ENCODE results near the gene WDR5.
A peak's percentile ranks its signal among the peaks of the same experiment; 100 is the strongest.
"Not testable (repeated sequence)": the region's sequence is repeated elsewhere in the genome, so short reads cannot be mapped to it uniquely, and the experiment has no call there.

WDR5 gene

DNA sequence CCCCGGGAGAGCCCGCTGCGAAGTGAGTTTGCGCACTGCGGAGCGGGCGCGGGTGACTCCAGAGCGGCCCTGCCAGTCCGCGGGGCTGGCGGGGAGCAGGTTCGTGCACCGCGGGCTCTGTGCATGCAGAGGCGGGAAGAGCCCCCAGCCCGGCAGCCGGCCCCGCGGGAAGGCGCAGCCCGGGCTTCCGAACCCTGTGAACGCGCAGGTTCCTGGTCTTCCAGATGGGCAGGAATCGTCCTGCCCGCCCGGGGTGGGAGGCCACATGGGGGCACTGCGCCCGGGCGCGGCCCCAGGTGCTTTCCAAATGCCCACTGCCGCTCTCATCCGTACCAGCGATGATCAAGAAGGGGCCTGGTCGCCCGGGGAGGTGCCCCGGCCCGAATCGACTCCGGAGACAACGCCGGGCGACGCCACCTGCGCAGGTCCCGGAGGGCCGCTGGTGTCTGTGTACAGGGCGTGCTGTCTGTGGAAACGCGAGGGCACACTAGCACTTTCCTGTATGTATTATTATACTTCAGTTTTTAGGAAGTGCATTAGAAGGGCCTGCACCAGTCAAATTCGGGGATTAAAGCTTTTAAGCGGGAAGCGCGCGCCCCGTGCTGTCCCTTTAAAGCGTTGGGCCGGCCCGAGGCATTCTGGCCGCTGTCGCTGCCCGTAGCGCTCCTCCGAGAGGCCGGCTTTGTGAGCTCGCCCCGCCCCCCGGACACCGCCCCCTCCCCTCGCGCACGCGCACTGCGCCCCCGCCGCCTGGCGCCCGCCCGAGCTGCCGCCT lies at the start of gene WDR5:
WDR5 (plus strand) TSS at position 740 of the 775 bp plus-strand sequence. CDS start 3,796 bp downstream, outside the sequence.
- peak; percentile 96 for DNase-seq

DNA sequence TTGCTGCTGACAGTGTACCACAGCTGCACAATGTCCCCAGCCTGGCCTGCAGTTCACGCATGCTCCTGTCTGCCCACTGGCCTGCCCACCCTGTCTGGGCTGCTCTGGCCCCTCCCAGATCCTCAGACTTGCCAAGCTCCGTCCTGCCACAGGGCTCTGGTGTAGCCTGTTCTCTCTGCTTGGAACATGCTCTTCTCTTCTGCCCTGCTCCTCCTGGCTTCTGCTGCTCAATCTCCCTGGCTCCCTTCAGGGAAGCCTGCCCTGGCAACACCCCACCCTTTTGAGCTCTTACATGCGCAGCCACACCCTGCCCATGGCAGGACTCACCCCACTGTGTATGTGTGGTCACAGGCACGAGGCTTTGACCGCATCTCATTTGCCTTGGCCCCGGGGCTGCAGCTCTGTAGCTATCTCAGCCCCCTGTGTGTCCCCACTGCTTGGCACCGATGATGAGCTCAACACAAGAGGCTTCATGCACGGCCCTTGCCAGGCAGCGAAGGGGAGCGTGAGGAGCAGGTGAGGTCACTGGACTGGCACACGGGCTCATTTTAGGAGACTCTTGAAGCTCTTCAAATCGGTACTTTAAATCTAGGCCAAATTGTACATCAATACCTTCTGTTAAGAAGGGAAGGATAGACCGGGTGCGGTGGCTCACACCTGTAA lies 47.7 kb upstream of the WDR5 start:
- no peak for DNase-seq

DNA sequence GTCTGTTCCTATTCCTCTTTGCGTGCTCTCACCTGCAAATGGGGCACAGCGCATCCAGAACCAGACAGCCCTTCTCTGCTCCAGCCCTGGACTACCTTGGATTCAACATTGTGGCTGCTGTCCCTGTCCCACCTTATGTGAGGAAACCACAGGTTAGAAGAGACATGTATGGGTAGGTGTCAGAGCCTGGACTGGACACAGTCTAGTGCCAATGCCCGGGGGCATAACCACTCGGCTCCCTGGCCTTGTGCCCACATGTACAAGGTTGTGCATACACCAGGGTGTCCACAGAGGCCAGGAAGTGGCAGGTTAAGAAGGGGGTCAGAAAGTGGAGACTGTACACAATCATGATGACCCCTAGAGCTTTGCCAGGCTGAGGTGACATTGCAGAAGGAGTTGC lies 45.9 kb upstream of the WDR5 start:
- no peak for DNase-seq

DNA sequence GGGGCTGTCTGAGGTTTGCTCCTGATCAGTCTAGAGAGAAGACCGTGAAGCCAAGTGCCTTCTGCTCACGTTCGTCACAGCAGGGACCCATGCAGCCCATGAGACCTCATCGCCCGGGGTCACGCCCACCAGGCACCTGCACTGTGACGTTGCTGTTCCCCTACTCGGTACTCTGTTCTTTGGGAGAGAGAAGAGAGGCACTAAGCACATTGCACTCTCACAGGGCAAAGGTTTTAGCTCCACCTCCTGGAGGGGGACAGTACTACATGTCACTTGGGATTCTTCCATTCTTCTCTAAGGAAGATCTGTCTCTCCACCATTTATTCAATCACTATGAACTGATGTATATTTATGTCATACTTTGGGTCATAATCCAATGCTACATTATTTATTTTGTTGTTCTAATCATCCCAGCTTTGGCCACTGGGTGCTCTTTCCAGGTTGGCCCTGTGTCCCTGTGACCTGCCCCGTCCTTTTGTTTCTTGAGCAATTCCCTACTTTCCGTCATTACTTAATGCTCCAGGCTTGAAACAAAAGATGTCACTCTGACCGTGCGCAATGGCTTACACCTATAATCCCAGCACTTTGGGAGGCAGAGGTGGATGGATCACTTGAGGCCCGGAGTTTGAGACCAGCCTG lies 36.6 kb upstream of the WDR5 start:
- DNase-seq: no peak

DNA sequence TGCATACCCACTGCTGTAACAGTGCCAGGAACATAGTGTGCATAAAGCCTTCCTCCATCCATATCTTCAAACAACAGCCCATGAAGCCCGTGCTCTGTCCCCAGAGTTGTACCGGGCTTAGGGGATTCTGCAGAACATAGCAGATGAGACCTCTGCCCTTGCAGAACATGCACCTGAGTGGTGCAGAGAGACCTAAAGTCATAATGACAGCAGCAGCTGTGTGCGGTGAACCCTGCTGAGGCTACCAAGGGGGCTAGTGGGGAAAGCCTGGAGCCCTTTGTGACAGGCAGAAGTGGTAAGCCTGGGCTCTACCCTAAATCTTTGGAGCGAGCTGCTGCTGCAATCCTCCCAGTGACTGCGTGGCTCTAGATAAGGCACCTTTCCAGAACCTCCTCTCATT lies 35.8 kb upstream of the WDR5 start:
- no peak for DNase-seq

DNA sequence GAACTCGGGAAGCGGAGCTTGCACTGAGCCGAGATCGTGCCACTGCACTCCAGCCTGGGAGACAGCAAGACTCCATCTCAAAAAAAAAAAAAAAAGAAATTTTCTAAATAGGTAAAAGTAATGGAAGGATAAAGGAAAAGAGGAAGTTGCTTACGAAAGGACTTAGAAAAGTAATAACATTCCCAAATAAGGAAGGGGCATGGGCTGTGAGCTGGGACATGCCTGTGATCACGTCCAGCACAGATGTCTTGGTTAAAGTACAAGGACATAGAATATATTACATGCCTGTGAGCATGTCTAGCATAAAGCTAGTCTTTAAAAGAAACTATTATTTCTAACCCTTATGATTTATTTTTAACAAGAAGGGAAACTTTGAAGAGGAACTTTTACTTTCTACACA lies 34.7 kb upstream of the WDR5 start:
- not testable (repeated sequence) for DNase-seq

DNA sequence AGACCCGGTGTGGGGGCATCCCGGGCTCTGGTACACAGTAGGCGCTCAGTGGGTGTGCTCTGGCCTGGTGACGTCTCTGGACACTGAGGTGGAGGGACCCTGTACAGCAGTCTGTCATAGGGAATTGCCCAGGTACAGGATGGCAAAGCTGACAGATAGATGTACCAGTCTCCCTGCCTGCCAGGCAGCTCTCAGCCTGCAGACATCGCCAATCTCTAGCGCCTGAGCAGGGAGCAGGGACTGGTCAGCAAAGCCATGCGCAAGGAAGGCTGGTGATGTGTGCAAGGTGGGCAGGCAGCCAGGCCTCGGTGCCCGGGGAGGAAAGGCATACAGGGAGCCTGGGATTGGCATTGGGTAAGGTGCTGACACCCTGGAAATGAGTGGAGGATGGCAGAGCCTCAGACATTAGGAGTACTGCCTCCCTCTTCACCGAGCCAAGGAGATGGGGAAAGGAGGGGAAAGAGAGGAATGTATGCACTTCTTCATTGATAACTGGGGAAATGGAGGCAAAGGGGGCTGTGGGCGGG lies 34.2 kb upstream of the WDR5 start:
- DNase-seq: no peak

DNA sequence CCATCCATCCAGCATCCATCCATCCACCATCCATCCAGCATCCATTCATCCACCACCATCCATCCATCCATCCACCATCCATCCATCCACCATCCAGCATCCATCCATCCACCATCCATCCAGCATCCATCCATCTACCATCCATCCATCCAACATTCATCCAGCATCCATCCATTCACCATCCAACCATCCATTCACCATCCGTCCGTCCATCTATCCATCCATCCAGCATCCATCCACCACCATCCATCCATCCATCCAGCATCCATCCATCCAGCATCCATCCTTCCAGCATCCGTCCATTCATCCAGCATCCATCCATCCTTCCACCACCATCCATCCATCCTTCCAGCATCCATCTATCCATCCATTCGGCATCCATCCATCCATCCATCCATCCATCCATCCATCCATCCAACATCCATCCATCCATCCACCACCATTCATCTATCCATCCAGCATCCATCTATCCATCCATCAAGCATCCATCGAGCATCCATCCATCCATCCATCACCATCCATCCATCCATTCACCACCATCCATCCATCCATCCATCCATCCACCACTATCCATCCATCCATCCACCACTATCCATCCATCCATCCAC lies 32.4 kb upstream of the WDR5 start:
- DNase-seq: no peak

DNA sequence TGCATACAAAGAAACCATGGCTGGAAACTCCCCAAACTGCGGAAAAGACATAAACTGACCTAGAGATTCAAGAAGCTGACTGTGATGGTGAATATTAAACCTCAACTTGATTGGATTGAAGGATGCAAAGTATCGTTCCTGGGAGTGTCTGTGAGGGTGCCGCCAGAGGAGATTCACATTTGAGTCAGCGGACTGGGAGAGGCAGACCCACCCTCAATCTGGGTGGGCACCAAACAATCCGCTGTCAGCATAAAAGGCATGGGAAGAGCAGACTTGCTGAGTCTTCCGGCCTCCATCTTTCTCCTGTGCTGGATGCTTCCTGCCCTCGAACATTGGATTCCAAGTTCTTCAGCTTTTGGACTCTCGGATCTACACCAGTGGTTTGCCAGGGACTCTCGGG lies 24.8 kb upstream of the WDR5 start:
- no peak for DNase-seq

DNA sequence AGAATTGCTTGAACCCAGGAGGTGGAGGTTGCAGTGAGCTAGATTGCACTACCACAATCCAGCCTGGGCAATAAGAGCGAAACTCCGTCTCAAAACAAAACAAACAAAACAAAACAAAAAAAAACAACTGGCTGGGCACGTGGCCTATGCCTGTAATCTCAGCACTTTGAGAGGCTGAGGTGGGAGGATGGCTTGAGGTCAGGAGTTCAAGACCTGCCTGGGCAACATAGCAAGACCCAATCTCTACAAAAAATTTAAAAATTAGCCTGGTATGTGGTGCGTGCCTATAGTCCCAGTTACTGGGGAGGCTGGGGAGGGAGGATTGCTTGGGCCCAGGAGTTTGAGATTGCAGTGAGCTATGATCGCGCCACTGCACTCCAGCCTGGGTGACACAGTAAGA lies 23.3 kb upstream of the WDR5 start:
- DNase-seq: no peak

DNA sequence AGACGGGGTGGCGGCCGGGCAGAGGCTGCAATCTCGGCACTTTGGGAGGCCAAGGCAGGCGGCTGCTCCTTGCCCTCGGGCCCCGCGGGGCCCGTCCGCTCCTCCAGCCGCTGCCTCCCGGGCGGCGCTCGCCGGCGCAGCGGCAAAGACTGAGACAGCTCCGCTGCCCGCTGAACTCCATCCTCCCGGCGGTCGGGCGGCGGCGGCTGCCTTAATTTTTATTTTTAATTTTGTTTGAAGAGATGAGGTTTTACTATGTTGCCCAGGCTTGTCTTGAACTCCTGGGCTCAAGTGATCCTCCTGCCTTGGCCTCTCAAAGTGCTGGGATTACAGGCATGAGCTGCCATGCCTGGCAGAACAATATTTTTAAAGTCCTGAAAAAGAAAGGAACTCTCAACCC lies 16.9 kb upstream of the WDR5 start:
- DNase-seq: not testable (repeated sequence)

DNA sequence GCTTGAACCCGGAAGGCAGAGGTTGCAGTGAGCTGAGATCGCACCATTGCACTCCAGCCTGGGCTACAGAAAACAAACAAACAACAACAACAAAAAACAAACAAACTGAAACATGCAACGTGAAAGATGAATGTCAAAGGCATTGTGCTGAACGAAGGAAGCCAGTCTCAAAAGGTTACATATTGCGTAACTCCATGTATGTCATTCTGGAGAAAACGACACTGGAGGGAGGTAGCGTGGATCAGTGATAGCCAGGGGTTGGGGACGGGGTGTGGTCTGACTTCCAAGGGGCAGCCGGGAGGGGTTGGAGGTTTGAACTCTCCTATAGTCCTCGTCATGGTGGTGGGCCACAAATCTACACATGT lies 12.1 kb upstream of the WDR5 start:
- DNase-seq: no peak

DNA sequence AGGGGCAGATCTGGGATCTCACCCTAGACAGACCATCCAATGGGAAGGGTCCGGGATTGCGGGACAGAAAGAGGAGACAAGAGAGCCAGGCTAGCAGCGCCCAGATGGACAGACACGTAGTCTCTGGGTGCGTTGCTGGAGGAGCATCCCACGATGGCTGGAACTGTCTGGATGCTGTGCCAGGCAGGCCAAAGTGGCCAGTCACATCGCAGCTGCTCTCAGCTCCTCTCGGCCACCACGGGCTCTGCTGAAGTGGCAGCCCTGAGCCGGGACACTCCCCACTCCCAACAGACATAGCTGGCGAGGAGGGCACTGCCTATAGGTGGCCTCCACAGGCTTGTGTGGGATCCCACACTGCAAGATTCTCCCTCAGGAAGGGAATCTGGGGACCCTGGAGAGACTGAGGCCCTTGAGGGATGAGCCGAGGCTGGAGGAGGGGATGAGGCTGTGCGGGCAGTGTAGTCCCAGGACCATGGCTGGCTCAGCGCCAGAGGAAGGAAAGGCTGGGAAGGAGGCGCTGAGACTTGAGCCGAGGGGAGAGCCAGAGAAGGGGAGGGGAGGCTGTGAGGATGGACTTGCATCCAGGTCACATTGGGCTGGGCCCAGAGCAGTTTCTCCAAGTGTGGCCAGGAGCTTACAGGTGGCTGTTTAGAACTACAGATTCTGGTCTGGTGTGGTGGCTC lies 10.3 kb upstream of the WDR5 start:
- no peak for DNase-seq

DNA sequence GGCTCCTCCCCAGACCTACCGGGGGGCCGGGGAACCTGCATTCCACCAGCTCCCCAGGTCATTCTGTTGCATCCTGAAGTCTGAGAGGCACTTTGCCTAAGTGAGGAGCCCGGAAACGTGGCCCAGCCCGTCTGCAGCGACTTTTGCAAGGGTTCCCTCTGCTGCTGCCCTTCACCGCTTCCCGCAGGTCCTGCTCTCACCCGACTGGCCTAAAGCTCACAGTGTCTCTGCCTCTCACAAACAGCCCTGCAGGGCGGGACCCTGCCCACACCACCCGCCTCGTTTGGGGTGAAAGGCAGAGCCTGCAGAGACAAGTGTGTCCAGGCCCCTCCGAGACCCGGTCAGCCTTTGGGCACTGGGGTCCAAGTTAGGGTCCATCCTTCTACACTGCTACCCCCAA lies 9.5 kb upstream of the WDR5 start:
- DNase-seq: no peak

DNA sequence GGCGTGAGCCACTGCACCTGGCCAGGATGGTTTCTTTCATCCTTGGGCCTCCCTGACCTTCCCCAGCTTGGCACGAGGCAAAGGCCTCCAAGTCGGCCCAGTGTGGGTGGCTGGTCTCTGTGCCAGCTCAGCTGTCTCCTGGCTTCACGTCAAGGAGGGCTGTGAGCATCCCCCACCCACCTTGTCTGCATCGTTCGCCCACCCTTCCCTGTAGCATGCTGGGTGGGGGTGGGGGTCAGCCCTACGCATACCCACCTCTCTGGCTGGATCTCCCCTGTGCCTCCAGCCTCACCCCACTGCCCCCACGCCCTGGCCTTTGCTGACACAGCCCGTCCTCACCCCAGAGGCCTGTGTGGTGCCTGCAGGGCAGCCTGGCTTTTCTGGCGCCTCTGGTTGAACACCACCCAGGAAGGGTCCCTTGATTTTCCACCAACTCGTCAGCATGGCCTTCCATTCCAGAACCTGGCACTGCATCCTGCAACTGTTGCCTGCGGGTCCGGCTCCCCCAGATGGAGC lies 8.8 kb upstream of the WDR5 start:
- DNase-seq: no peak

DNA sequence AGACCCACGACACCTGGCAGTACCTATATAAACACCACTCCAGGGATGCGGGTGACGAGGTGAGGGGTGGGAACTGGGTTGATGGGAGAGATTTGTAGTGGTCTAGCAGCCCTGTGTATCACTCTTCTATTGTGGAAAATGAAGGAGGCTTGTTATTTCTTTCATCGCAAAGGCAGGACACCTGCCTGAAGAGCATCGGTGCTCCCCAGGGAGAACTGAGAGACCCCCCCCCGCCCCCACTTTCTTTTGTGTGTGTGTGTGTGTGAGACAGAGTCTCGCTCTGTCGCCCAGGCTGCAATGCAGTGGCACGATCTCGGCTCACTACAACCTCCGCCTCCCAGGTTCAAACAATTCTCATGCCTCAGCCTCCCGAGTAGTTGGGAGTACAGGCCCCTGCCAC lies 8.3 kb upstream of the WDR5 start:
- no peak for DNase-seq

DNA sequence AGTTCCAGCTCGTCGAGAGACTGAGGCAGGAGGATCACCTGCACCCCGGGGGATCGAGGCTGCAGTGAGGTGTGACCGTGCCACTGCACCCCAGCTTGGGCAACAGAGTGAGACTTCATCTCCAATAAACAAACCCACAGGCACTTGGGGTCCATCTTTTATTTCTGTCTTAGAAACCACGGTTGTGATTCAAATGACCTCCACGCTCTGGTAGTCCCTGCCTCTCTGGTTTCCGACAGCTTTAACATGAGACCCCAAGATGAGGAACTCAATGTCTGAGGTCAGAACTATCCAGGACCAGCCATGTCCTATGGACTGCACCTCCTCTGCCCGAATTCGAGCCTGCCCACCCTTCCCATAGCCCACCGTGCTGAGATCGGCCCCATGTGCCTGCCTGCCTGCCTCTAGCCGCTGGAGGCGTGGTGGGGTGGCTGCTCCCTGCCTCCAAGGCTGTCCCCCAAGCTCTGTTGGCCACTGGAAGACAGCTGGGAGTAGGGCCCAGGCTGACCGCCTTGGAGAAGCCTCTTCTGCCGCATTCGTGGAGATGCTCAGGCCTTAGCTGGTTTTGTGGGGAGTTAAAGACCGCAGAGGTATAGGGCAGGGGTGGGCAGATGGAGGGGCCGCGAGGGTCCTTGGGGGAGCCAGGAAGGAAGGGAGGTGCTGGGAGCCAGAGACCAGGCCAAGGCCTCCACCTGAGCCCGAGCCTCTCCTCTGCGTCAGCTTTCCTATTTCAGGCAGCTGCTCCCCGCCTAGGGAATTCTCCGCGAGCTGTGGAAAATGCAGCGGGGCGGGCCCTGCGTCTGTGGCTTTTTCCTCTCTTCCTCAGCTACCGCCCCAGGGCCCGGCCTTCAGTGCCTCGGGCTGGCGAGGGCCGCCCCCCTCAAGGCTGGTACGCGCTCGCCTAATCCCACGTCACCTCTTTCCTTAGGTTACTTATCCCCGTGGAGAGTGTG lies 6.9 kb upstream of the WDR5 start:
- DNase-seq: peak; percentile 79

DNA sequence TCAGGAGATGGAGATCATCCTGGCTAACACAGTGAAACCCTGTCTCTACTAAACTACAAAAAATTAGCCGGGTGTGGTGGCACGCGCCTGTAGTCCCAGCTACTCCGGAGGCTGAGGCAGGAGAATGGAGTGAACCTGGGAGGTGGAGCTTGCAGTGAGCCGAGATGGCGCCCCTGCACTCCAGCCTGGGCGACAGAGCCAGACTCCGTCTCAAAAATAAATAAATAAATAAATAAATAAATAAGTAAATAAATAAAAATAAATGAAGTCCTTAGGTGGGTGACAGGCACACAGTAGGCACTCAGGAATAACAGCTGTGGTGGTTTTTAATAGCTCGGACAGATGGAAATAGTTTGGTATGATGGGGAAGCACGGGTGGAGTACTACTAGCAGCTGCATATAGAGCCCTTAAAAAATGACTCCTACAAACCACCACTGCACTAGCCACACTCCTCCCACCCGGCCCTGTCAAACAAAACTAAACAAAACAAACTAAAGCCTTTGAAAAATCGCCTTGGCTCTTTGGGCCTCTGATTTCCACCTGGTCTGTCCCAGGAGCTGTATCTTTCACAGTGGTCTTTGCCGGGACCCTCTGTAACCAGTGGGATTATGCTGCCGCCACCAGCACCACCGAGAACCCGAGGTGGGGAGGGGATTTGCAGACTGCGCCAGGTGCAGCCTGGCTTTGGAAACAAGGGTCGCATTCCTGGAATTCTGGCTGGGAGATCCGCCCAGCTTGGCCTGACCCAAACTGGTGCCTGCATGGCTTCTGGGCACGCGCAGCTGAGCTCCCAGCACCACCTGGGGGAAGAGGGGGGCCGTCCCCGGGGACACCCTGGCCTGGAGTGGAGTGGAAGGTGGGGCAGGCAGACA lies 5.1 kb upstream of the WDR5 start:
- peak; percentile 78 for DNase-seq

DNA sequence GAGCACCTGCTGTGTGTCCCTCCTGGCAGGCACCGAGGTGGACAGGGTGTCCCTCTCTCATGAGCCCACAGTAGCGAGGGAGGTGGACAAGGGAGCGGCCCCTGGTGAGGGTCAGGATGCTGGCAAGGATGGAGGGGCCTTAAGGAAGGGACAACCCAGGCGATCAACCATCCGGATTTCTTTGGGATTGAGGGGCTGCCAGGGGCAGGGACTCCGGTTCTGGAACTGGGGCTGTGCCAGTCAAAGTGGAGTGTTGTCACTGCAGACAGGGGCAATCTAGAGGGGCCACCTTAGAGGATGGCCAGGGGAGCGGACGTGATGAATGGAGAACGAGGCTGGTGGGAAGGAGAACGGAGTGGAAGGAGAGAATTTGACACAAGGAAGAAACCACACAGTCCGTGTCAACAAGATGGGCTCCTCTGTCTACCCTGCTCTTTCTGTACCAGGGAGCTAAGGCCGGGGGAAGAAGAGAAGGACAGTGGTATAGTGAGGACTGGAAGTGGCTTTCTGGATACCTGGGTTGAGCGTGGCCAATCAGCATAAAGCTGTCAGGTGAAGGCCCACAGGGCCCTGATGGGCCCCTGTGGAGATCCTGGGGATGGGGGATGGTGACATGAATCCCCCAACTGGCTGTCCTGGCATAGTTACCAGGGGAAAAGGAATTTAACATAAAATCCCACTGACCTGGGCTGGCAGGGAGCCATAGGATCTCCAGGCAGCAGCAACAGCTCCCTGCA lies 4.2 kb upstream of the WDR5 start:
- no peak for DNase-seq
